Neural progenitor cell (in vitro differentiated cells): Measurements from ENCODE around the gene TAOK2. TPM values are rescaled to one million over a fixed set of nuclear protein-coding genes. Genes with fewer than 3 reads are reported as not detected.
"Not testable (repeated sequence)": the region's sequence is repeated elsewhere in the genome, so short reads cannot be mapped to it uniquely, and the experiment has no call there.

ENCODE experiments used
- DNase-seq: peaks from one replicate; pipeline ENCODE4 v3.0.0-alpha.2; 2016; ENCODE audit warnings: low spot score
- H2AFZ ChIP-seq: fragments of 200-600 bp; sonication (generic); replicated peaks from 2 replicates; pipeline ENCODE4 v1.6.1; 2016; ENCODE audit warnings: antibody characterized with exemption
- H3F3A ChIP-seq: fragments of 200-600 bp; sonication (generic); 2 replicates; pipeline ENCODE4 v1.6.1; 2016; ENCODE audit warnings: antibody characterized with exemption, low read depth
- H3K27ac ChIP-seq: fragments of 200-600 bp; sonication (generic); 2 replicates; pipeline ENCODE4 v1.5.1; 2016; ENCODE audit warnings: mild to moderate bottlenecking
- H3K27me3 ChIP-seq: fragments of 200-600 bp; sonication (generic); 2 replicates; pipeline ENCODE4 v1.6.1; 2016; ENCODE audit warnings: mild to moderate bottlenecking, moderate library complexity
- H3K36me3 ChIP-seq: fragments of 200-600 bp; sonication (generic); 2 replicates; pipeline ENCODE4 v1.5.1; 2016
- H3K4me1 ChIP-seq: fragments of 200-600 bp; sonication (generic); 2 replicates; pipeline ENCODE4 v1.6.1; 2016; ENCODE audit warnings: mixed run types
- H3K4me2 ChIP-seq: fragments of 200-600 bp; sonication (generic); 2 replicates; pipeline ENCODE4 v1.6.1; 2016
- H3K4me3 ChIP-seq: fragments of 200-600 bp; sonication (generic); 2 replicates; pipeline ENCODE4 v1.5.1; 2016
- H3K79me2 ChIP-seq: fragments of 200-600 bp; sonication (generic); 2 replicates; pipeline ENCODE4 v1.6.1; 2016; ENCODE audit warnings: low read depth
- H3K9ac ChIP-seq: fragments of 200-600 bp; sonication (generic); 2 replicates; pipeline ENCODE4 v1.6.1; 2016
- H3K9me3 ChIP-seq: fragments of 200-600 bp; sonication (generic); 2 replicates; pipeline ENCODE4 v1.5.1; 2016; ENCODE audit warnings: low read depth
- H4K20me1 ChIP-seq: fragments of 200-600 bp; sonication (generic); 2 replicates; pipeline ENCODE4 v1.6.1; 2016; ENCODE audit warnings: low read depth
- H3K27ac Mint-ChIP-seq: 3 replicates; pipeline ENCODE4 v1.8.0; 2021; ENCODE audit warnings: mixed read lengths
- H3K27me3 Mint-ChIP-seq: 2 replicates; pipeline ENCODE4 v1.8.0; 2022; ENCODE audit warnings: low read depth, mild to moderate bottlenecking, inconsistent platforms, moderate library complexity, mixed read lengths; ENCODE audit not compliant: insufficient read depth
- H3K36me3 Mint-ChIP-seq: 3 replicates; pipeline ENCODE4 v1.8.0; 2021; ENCODE audit warnings: mixed read lengths
- H3K4me1 Mint-ChIP-seq: 3 replicates; pipeline ENCODE4 v1.8.0; 2021; ENCODE audit warnings: mixed read lengths
- H3K4me3 Mint-ChIP-seq: 3 replicates; pipeline ENCODE4 v1.8.0; 2021; ENCODE audit warnings: mild to moderate bottlenecking, moderate library complexity, mixed read lengths
- H3K9me3 Mint-ChIP-seq: 3 replicates; pipeline ENCODE4 v1.8.0; 2020; ENCODE audit warnings: mixed read lengths
- CTCF ChIP-seq: fragments of 200-600 bp; sonication (generic); IDR thresholded peaks from 2 replicates; pipeline ENCODE4 v1.5.1; 2017; ENCODE audit warnings: antibody characterized with exemption, mild to moderate bottlenecking
- EZH2 ChIP-seq: fragments of 200-600 bp; sonication (generic); IDR thresholded peaks from 2 replicates; pipeline ENCODE4 v1.6.1; 2017; ENCODE audit warnings: antibody characterized with exemption, mild to moderate bottlenecking, moderate library complexity
- EZH2phosphoT487 ChIP-seq: fragments of 200-600 bp; sonication (generic); IDR thresholded peaks from 2 replicates; pipeline ENCODE4 v1.6.1; 2017; ENCODE audit warnings: antibody characterized with exemption
- total RNA-seq: library from RNA; depleted of rRNA; stranded (reverse); fragments of >200 nt; gene quantifications from 2 replicates; pipeline ENCODE4 v1.2.3, GENCODE V29; 2015; ENCODE audit warnings: low replicate concordance

The TAOK2 gene
- total RNA-seq, 1 donor from 2014 or later, result 13.8 TPM

GRCh38 chr16:30040221-30040620 lies 66.6 kb downstream of the TAOK2 start:
- H3K27me3 Mint-ChIP-seq, result peaks cover 9% of the 10 kb centered on the region
- H2AFZ ChIP-seq, result no peak overlapping the region
- H3K27ac Mint-ChIP-seq, result no peak overlapping the region
- H3K9me3 ChIP-seq, result no peaks in the 10 kb centered on the region
- H3K4me3 ChIP-seq, result no peak overlapping the region
- H4K20me1 ChIP-seq, result no peaks in the 10 kb centered on the region
- no peaks in the 10 kb centered on the region for H3F3A ChIP-seq
- H3K27me3 ChIP-seq, result peaks cover 39% of the 10 kb centered on the region
- H3K4me2 ChIP-seq, result no peak overlapping the region
- peaks cover 2% of the 10 kb centered on the region for H3K9me3 Mint-ChIP-seq
- no peaks in the 10 kb centered on the region for H3K79me2 ChIP-seq
- TF ChIP-seq CTCF, result no peak
- no peaks in the 10 kb centered on the region for H3K36me3 Mint-ChIP-seq
- no peaks in the 10 kb centered on the region for H3K36me3 ChIP-seq
- H3K4me1 Mint-ChIP-seq, result no peaks in the 10 kb centered on the region
- no peak overlapping the region for H3K27ac ChIP-seq
- DNase-seq, result no peak
- H3K9ac ChIP-seq, result no peak overlapping the region
- no peak overlapping the region for H3K4me3 Mint-ChIP-seq
- H3K4me1 ChIP-seq, result no peaks in the 10 kb centered on the region

GRCh38 chr16:30040690-30041089 lies 67.0 kb downstream of the TAOK2 start:
- H3K9me3 ChIP-seq, H3K4me1 Mint-ChIP-seq, H3K4me1 ChIP-seq, DNase-seq, H3K79me2 ChIP-seq, H3K4me3 ChIP-seq, H3K9ac ChIP-seq, H3K27me3 Mint-ChIP-seq, H3K27ac Mint-ChIP-seq, H2AFZ ChIP-seq, H3K27ac ChIP-seq, H3K9me3 Mint-ChIP-seq, H3K36me3 ChIP-seq, H3F3A ChIP-seq, H3K4me2 ChIP-seq, H3K4me3 Mint-ChIP-seq, H4K20me1 ChIP-seq, H3K36me3 Mint-ChIP-seq: not testable (repeated sequence)
- H3K27me3 ChIP-seq, result peaks cover 34% of the 10 kb centered on the region

- Histone ChIP-seq H3K27me3 (peaks cover 23% of the 10 kb centered on the region), H3K36me3 (no peaks in the 10 kb centered on the region), H2AFZ (no peak overlapping the region), H3K79me2 (no peaks in the 10 kb centered on the region), H3K27ac (no peak overlapping the region), H3K4me1 (no peaks in the 10 kb centered on the region), H3F3A (no peaks in the 10 kb centered on the region), H3K9me3 (no peaks in the 10 kb centered on the region), H4K20me1 (no peaks in the 10 kb centered on the region), H3K4me3 (no peak overlapping the region), H3K4me2 (no peak overlapping the region), H3K9ac (no peak overlapping the region)
- DNase-seq, result no peak
- Mint-ChIP-seq H3K4me1 (no peaks in the 10 kb centered on the region), H3K27ac (no peak overlapping the region), H3K36me3 (no peaks in the 10 kb centered on the region), H3K9me3 (no peaks in the 10 kb centered on the region), H3K27me3 (peaks cover 10% of the 10 kb centered on the region), H3K4me3 (no peak overlapping the region)
- no peak for TF ChIP-seq EZH2phosphoT487
- TF ChIP-seq CTCF, result peak; percentile 48
- TF ChIP-seq EZH2, result no peak
Observed at GRCh38 chr16:30041841-30042240, 68.2 kb downstream of the TAOK2 start.

Other genes with a start within 250 kb of the TAOK2 start
- not detected in 2 replicates for gene C16orf54, start 227.9 kb upstream of the TAOK2 start, total RNA-seq
- gene ZG16, start 195.6 kb upstream of the TAOK2 start, total RNA-seq, result not detected in 2 replicates
- 173 and 275 TPM in 2 replicates for gene KIF22, start 183.1 kb upstream of the TAOK2 start, total RNA-seq
- 120 and 220 TPM in 2 replicates for gene MAZ, start 167.3 kb upstream of the TAOK2 start, total RNA-seq
- gene PRRT2, start 161.7 kb upstream of the TAOK2 start, total RNA-seq, result 23.5 and 71.4 TPM in 2 replicates
- 47.2 and 88.3 TPM in 2 replicates for gene PAGR1, start 157.7 kb upstream of the TAOK2 start, total RNA-seq
- gene MVP, start 153.4 kb upstream of the TAOK2 start, total RNA-seq, result 2.4 and 4.4 TPM in 2 replicates
- gene CDIPT, start 110.6 kb upstream of the TAOK2 start, total RNA-seq, result 21.0 and 61.7 TPM in 2 replicates
- 11.7 and 31.5 TPM in 2 replicates for gene SEZ6L2, start 74.3 kb upstream of the TAOK2 start, total RNA-seq
- 0.97 and 4.5 TPM in 2 replicates for gene ASPHD1, start 73.4 kb upstream of the TAOK2 start, total RNA-seq
- 3.9 and 12.0 TPM in 2 replicates for gene KCTD13, start 47.6 kb upstream of the TAOK2 start, total RNA-seq
- gene TMEM219, start 11.8 kb upstream of the TAOK2 start, total RNA-seq, result 50.7 and 123 TPM in 2 replicates
- gene HIRIP3, start 21.7 kb downstream of the TAOK2 start, total RNA-seq, result 4.7 and 14.1 TPM in 2 replicates
- 104 and 129 TPM in 2 replicates for gene INO80E, start 22.4 kb downstream of the TAOK2 start, total RNA-seq
- gene DOC2A, start 37.2 kb downstream of the TAOK2 start, total RNA-seq, result 3.1 and 8.1 TPM in 2 replicates
- not detected in 2 replicates for gene C16orf92, start 49.3 kb downstream of the TAOK2 start, total RNA-seq
- 2.4 and 9.0 TPM in 2 replicates for gene TLCD3B, start 57.4 kb downstream of the TAOK2 start, total RNA-seq
- 469 and 981 TPM in 2 replicates for gene ALDOA, start 91.9 kb downstream of the TAOK2 start, total RNA-seq
- gene PPP4C, start 102.1 kb downstream of the TAOK2 start, total RNA-seq, result 93.3 and 166 TPM in 2 replicates
- 0.39 and 2.8 TPM in 2 replicates for gene TBX6, start 118.1 kb downstream of the TAOK2 start, total RNA-seq
- 6.8 and 30.7 TPM in 2 replicates for gene YPEL3, start 122.3 kb downstream of the TAOK2 start, total RNA-seq
- 0.12 and 0.13 TPM in 2 replicates for gene GDPD3, start 139.7 kb downstream of the TAOK2 start, total RNA-seq
- 20.9 and 41.1 TPM in 2 replicates for gene MAPK3, start 149.4 kb downstream of the TAOK2 start, total RNA-seq
- gene CORO1A, start 209.7 kb downstream of the TAOK2 start, total RNA-seq, result 9.4 and 10.6 TPM in 2 replicates
- gene BOLA2B, start 219.8 kb downstream of the TAOK2 start, total RNA-seq, result 90.4 and 133 TPM in 2 replicates
- 10.4 and 31.7 TPM in 2 replicates for gene SLX1A, start 220.0 kb downstream of the TAOK2 start, total RNA-seq
- 6.2 and 8.5 TPM in 2 replicates for gene SULT1A3, start 225.4 kb downstream of the TAOK2 start, total RNA-seq